ENCODE results near the gene PDGFB. TPM values are rescaled to one million over a fixed set of nuclear protein-coding genes. Genes with fewer than 3 reads are reported as not detected.

Gene PDGFB
- total RNA-seq, 2 experiments from 2014 or later: 0.45 to 0.69 TPM

DNA sequence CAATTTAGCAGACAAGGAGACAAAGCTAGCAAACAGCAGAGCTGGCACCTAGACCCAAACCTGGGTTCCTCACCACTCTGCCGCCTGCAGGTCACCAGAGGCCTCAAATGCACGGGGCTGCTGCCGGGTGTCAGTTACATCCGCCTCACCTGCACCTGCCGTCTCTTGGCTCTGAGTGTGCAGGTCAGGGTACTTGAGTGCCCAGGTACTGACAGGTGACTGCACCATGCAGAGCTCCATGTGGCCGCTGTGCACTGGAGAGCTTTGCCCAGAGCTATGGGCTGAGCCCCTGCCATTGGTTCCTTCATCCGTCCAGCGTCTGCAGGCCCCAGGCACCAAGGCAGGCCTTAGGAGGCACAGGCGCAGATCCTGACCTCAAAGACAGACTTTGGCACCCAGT lies 35.0 kb downstream of the PDGFB start:
- H3K36me3 ChIP-seq (ENCODE audit: insufficient read depth, low read length): no peaks in the 10 kb centered on the region
- Mint-ChIP-seq H3K4me3 (no peak overlapping the region), H3K27ac (no peak overlapping the region), H3K9me3 (no peaks in the 10 kb centered on the region), H3K36me3 (ENCODE audit: low read depth) (no peaks in the 10 kb centered on the region), H3K4me1 (ENCODE audit: low read depth) (peaks cover 24% of the 10 kb centered on the region), H3K27me3 (peaks cover 13% of the 10 kb centered on the region)
- H3K4me3 ChIP-seq (ENCODE audit: low read length): no peak overlapping the region
- DNase-seq (no peak), ATAC-seq (ENCODE audit: poor library complexity) (no peak)
- peaks cover 3 to 4% of the 10 kb centered on the region in 2 experiments for H3K27me3 ChIP-seq (ENCODE audit: control insufficient read depth in 1 of 2, insufficient read depth in 2 of 2, low read length in 2 of 2)
- ChIA-PET CTCF (no interaction called here), POLR2A (no interaction called here)
- H3K4me1 ChIP-seq (ENCODE audit: insufficient read depth, low read length): peaks cover 26% of the 10 kb centered on the region
- H3K9me3 ChIP-seq (ENCODE audit: control insufficient read depth in 1 of 2, insufficient read depth in 1 of 2, low read length in 2 of 2): no peaks in the 10 kb centered on the region
- intact Hi-C loops (cut with DNase I, micrococcal nuclease): no loop called here
- TF ChIP-seq, protein P1, sequence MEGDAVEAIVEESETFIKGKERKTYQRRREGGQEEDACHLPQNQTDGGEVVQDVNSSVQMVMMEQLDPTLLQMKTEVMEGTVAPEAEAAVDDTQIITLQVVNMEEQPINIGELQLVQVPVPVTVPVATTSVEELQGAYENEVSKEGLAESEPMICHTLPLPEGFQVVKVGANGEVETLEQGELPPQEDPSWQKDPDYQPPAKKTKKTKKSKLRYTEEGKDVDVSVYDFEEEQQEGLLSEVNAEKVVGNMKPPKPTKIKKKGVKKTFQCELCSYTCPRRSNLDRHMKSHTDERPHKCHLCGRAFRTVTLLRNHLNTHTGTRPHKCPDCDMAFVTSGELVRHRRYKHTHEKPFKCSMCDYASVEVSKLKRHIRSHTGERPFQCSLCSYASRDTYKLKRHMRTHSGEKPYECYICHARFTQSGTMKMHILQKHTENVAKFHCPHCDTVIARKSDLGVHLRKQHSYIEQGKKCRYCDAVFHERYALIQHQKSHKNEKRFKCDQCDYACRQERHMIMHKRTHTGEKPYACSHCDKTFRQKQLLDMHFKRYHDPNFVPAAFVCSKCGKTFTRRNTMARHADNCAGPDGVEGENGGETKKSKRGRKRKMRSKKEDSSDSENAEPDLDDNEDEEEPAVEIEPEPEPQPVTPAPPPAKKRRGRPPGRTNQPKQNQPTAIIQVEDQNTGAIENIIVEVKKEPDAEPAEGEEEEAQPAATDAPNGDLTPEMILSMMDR (IDR thresholded peaks at IDR 0.05): no peak
- no peak overlapping the region for H3K27ac ChIP-seq (ENCODE audit: low read depth in 1 of 2, low read length in 2 of 2)

DNA sequence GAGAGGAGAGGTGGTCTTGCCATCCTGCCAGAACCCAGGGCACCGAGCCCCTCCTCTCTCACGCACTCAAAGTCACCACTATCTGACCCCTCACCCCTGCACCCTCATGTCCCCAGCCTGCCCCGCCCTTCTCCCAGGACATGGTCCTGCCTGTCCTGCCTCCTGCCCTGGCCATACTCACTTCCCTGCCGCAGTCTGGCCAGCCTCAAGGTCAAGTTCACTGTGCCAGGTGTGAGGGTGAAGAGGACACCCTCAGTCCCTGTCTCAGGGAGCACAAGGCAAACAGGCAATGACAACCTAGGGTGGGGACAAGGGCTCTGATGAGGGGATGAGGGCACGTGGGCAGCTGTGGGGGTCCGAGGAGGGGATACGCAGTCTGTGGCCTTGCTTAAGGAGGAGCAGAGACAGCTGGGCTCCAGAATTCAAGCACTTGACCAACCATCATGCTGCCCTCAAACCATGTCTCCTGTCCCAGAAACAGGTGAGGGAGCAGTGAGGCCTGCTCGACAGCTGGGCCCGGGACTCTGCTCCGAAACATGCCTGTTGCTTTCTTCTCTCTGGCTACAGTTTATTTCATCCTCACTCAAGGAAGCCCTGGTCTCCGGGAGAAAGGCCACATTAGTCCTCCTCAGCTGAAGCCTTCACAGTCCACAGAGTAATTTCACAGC lies 36.6 kb downstream of the PDGFB start:
- no peaks in the 10 kb centered on the region for H3K9me3 Mint-ChIP-seq
- POLR2A ChIA-PET: interaction anchor here (0.8 to 1.9 kb wide), 2 partner anchors 37 to 111 kb away, joined by 3 to 6 read pairs; partner anchors contain the start of genes PDGFB and RPL3
- Histone ChIP-seq H3K27me3 (ENCODE audit: control insufficient read depth in 1 of 2, insufficient read depth in 2 of 2, low read length in 2 of 2) (no peaks in the 10 kb centered on the region), H3K9me3 (ENCODE audit: control insufficient read depth in 1 of 2, insufficient read depth in 1 of 2, low read length in 2 of 2) (no peaks in the 10 kb centered on the region), H3K36me3 (ENCODE audit: insufficient read depth, low read length) (no peaks in the 10 kb centered on the region), H3K4me1 (ENCODE audit: insufficient read depth, low read length) (peaks cover 26% of the 10 kb centered on the region), H3K27ac (ENCODE audit: low read depth in 1 of 2, low read length in 2 of 2) (no peak overlapping the region), H3K4me3 (ENCODE audit: low read length) (no peak overlapping the region)
- DNase-seq: no peak
- CTCF ChIA-PET: interaction anchor here (1.2 kb wide), 1 partner anchor 7 kb away, joined by 5 read pairs; no protein-coding TSS in a partner anchor
- TF ChIP-seq, protein P1 (IDR thresholded peaks at IDR 0.05): no peak
- peak overlapping the region; percentile 56 for H3K27ac Mint-ChIP-seq
- peaks cover 24% of the 10 kb centered on the region for H3K4me1 Mint-ChIP-seq (ENCODE audit: low read depth)
- no peaks in the 10 kb centered on the region for H3K36me3 Mint-ChIP-seq (ENCODE audit: low read depth)
- no peak overlapping the region for H3K4me3 Mint-ChIP-seq
- no peak for ATAC-seq (ENCODE audit: poor library complexity)
- peaks cover 6% of the 10 kb centered on the region for H3K27me3 Mint-ChIP-seq
- intact Hi-C loops (cut with DNase I, micrococcal nuclease): loop anchor here in 1 of 2 experiments (1.0 kb wide), 1 partner anchor 16 kb away; no protein-coding TSS in a partner anchor

DNA sequence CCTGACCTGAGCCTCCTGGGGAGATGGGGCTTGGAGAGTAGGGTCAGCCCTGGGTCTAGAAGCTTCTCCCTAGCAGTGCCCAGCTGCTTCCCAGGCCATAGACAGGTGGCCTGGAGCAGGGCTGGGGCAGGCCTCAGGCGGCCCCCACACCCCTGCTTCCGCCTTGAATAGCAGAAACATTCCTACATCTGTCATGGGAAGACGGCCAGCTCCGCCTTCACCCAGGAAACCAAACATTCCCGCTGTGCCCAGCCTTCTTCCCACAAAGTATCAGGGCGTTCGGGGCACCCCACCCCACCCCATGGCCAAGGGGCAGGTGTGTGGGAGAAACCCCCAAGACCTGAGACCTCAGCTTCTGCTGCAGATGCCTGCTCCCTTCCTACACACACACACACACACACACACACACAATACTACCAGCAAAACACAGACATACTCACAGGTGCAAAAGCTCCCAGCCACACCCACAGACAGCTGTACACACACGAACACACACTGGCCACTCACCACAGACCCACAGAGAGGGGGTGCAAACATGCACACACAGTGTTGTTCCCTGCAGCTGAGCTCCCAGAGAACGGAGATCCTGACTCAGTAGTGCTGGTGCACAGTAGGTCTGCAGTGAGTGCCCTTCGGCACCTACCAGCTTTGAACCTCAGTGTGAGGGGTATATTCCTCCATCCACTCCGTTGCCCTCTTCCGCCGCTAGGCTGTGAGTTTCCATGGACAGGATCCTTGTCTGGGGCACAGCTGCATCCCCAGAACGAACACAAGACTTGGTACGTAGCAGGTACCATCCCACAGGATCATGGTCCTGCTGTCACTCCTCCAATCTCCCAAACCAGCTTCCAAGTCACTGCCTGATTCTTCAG lies 37.4 kb downstream of the PDGFB start:
- H3K36me3 ChIP-seq (ENCODE audit: insufficient read depth, low read length): no peaks in the 10 kb centered on the region
- H3K9me3 ChIP-seq (ENCODE audit: control insufficient read depth in 1 of 2, insufficient read depth in 1 of 2, low read length in 2 of 2): no peaks in the 10 kb centered on the region
- H3K9me3 Mint-ChIP-seq: no peaks in the 10 kb centered on the region
- no peak overlapping the region for H3K4me3 Mint-ChIP-seq
- peaks cover under 1% of the 10 kb centered on the region for H3K27me3 Mint-ChIP-seq
- no peak for ATAC-seq (ENCODE audit: poor library complexity)
- H3K27ac ChIP-seq (ENCODE audit: low read depth in 1 of 2, low read length in 2 of 2): no peak overlapping the region
- TF ChIP-seq, protein P1 (IDR thresholded peaks at IDR 0.05): no peak
- no peak overlapping the region for H3K4me3 ChIP-seq (ENCODE audit: low read length)
- H3K27me3 ChIP-seq (ENCODE audit: control insufficient read depth in 1 of 2, insufficient read depth in 2 of 2, low read length in 2 of 2): no peaks in the 10 kb centered on the region
- ChIA-PET POLR2A (interaction anchor here (0.8 to 1.9 kb wide), 3 partner anchors 9 to 112 kb away, joined by 3 to 6 read pairs (median 3); partner anchors contain the start of genes PDGFB and RPL3), CTCF (interaction anchor here (1.2 kb wide), 1 partner anchor 8 kb away, joined by 5 read pairs; no protein-coding TSS in a partner anchor)
- H3K27ac Mint-ChIP-seq: peak overlapping the region; percentile 56
- no peaks in the 10 kb centered on the region for H3K36me3 Mint-ChIP-seq (ENCODE audit: low read depth)
- DNase-seq: peak in 5 of 14 experiments; percentile 5 to 52 (median 19)
- intact Hi-C loops (cut with DNase I, micrococcal nuclease): loop anchor here in 1 of 2 experiments (1.0 kb wide), 1 partner anchor 15 kb away; no protein-coding TSS in a partner anchor
- peaks cover 26% of the 10 kb centered on the region for H3K4me1 ChIP-seq (ENCODE audit: insufficient read depth, low read length)
- H3K4me1 Mint-ChIP-seq (ENCODE audit: low read depth): peaks cover 24% of the 10 kb centered on the region

Data from CD4-positive, alpha-beta T cell (primary cell).